GM06990 (cell line): ENCODE data around the gene WDR7.

ENCODE experiments used
- DNase-seq: peaks from one replicate; pipeline ENCODE4 v3.0.0-alpha.2; 2011; ENCODE audit not compliant: insufficient read length; ENCODE audit errors: extremely low read depth
- H3K27me3 ChIP-seq: replicated peaks from 2 replicates; pipeline ENCODE4 v1.6.0; 2011; ENCODE audit warnings: low read length; ENCODE audit not compliant: control insufficient read depth, insufficient read depth
- H3K36me3 ChIP-seq: 2 replicates; pipeline ENCODE4 v1.5.1; 2011; ENCODE audit warnings: low read length; ENCODE audit not compliant: control insufficient read depth, insufficient read depth
- H3K4me3 ChIP-seq: replicated peaks from 2 replicates; pipeline ENCODE4 v1.5.1; 2011; ENCODE audit warnings: low read depth, mild to moderate bottlenecking, control low read depth, low read length
- TF ChIP-seq, protein P1 (sequence below): IDR thresholded peaks from 2 replicates; pipeline ENCODE4 v1.5.1; 2011; ENCODE audit warnings: low read length, control low read depth, mild to moderate bottlenecking, inconsistent platforms; ENCODE audit not compliant: insufficient read depth, poor library complexity, severe bottlenecking

WDR7 gene

DNA sequence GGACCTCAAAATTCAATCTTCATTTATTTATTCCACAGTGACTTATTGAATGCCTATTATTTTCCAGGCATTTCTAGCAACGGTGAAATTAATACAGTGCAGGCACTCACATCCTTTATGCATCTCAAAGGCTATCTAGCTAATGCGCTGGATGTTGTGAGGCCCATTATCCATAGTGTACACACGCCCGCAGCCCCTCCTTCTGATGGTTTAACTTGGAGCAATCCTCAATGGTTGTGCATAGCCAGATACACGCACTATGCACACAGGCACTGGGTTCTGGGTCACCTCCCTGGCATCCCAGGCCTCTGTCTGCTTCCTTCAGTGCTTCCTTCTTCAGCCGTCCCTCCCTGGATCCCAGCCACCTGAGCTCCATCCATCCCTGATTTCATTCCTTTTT lies 387.2 kb downstream of the WDR7 start:
- Histone ChIP-seq H3K36me3 (no peaks in the 10 kb centered on the region), H3K4me3 (no peak overlapping the region)

DNA sequence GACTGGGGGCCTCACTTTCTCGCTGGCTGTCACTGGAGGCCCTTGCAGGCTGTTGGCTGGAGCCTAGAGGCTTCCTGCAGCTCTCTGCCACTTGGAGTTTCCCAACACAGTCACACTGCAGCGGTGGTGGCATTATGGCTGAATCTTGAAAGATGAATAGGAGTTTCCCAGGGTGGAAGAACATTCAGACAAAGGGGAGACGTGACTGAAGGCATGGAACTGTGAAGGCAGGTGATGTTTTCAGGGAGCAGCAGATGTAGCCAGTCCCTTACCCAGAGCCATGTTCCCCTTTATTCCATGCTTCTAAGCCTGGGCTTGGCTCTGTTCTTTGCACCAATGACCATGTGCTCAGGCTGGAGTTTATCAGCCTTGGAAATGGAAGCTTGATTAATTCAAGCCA lies 389.0 kb downstream of the WDR7 start:
- DNase-seq: no peak
- H3K27me3 ChIP-seq: no peaks in the 10 kb centered on the region
- TF ChIP-seq, protein P1, sequence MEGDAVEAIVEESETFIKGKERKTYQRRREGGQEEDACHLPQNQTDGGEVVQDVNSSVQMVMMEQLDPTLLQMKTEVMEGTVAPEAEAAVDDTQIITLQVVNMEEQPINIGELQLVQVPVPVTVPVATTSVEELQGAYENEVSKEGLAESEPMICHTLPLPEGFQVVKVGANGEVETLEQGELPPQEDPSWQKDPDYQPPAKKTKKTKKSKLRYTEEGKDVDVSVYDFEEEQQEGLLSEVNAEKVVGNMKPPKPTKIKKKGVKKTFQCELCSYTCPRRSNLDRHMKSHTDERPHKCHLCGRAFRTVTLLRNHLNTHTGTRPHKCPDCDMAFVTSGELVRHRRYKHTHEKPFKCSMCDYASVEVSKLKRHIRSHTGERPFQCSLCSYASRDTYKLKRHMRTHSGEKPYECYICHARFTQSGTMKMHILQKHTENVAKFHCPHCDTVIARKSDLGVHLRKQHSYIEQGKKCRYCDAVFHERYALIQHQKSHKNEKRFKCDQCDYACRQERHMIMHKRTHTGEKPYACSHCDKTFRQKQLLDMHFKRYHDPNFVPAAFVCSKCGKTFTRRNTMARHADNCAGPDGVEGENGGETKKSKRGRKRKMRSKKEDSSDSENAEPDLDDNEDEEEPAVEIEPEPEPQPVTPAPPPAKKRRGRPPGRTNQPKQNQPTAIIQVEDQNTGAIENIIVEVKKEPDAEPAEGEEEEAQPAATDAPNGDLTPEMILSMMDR: no peak
- no peaks in the 10 kb centered on the region for H3K36me3 ChIP-seq
- no peak overlapping the region for H3K4me3 ChIP-seq

More for the DNA sequence above, 387.2 kb downstream of the WDR7 start:
- TF ChIP-seq, protein P1: no peak
- H3K27me3 ChIP-seq: no peaks in the 10 kb centered on the region
- no peak for DNase-seq

DNA sequence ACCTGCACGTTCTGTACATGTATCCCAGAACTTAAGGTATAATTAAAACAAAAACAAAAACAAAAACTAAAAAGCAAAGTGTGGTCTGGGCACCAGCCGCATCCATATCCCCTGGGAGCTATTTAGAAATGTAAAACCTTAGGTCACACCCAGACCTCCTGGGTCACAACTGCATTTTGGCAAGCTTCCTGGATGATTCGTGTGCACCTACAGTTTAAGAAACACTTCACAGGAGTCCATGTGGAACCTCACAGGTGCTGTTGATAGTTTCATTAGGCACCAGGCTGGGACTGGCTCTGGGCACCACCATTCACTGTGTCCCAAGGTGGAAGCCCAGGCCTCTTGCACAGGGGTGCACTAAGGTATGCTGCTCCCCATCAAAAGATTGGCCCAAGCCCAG lies 392.1 kb downstream of the WDR7 start:
- TF ChIP-seq, protein P1: no peak

DNA sequence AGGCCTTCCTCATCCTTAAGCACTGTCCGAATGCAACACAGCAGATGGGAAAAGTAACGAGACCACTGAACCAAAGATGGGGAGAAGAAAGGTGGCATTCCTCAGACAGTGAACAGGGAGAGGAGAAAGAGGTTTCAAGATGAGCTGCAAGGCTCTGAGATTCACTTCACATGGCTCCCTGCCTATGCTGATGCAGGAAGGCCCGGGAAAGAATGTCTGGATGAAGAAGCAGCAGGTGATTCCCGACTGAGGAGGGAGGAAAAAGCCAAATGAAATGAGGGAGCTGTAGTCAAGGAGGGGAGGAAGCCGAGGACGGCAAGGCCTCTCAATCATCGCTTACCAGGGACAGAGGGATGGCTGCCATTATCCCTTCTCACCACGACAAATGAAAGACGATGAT lies 397.2 kb downstream of the WDR7 start:
- no peak for DNase-seq
- Histone ChIP-seq H3K36me3 (no peaks in the 10 kb centered on the region), H3K27me3 (no peaks in the 10 kb centered on the region), H3K4me3 (no peak overlapping the region)
- TF ChIP-seq, protein P1: no peak

More for the DNA sequence above, 392.1 kb downstream of the WDR7 start:
- DNase-seq: no peak
- H3K36me3 ChIP-seq: no peaks in the 10 kb centered on the region
- no peak overlapping the region for H3K4me3 ChIP-seq
- no peaks in the 10 kb centered on the region for H3K27me3 ChIP-seq

DNA sequence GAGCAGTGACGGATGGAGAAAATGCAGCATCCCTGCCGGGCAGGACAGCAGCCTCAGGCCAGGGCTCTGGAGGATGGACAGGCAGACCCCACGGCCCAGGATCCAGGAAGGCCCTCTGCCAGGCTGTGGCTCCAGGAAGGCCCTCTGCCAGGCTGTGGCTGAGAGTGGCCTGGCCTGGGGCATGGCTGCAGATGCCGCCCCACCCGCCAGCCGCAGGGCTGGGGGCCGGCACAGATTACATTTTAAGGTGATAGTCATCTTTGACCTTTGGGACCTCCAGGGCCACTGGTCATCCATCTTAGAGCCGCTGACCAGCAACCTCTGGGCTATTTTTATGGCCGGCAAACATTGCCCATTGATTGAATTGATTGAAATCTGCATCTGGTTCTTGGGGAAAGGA lies 397.7 kb downstream of the WDR7 start:
- no peaks in the 10 kb centered on the region for H3K27me3 ChIP-seq
- DNase-seq: no peak
- no peak overlapping the region for H3K4me3 ChIP-seq

More for the DNA sequence above, 397.7 kb downstream of the WDR7 start:
- H3K36me3 ChIP-seq: no peaks in the 10 kb centered on the region
- TF ChIP-seq, protein P1: no peak
